Epithelial cell of esophagus (primary cell): ENCODE measurements around the gene LRG1.

Experiments used
- DNase-seq: peaks from one replicate; pipeline ENCODE4 v3.0.0; 2010; ENCODE audit warnings: low read depth
- H3K4me3 ChIP-seq: 2 replicates; pipeline ENCODE4 v1.5.1; 2011; ENCODE audit warnings: mild to moderate bottlenecking, low read length, control low read depth
- CTCF ChIP-seq: IDR thresholded peaks from 2 replicates; pipeline ENCODE4 v1.5.1; 2011; ENCODE audit warnings: low read depth, mild to moderate bottlenecking, low read length, control low read depth, inconsistent platforms; ENCODE audit not compliant: insufficient read depth; ENCODE audit errors: missing control alignments

Gene LRG1

GRCh38 chr19:4525563-4526002 is 14.3 kb downstream of the LRG1 start:
- no peak for DNase-seq
- H3K4me3 ChIP-seq: no peak overlapping the region
- TF ChIP-seq CTCF: no peak

- H3K4me3 ChIP-seq: no peak overlapping the region
- peak; percentile 85 for TF ChIP-seq CTCF
- DNase-seq: peak; percentile 52
Observed at GRCh38 chr19:4524808-4525562, 14.9 kb downstream of the LRG1 start.

- peak; percentile 67 for TF ChIP-seq CTCF
- peak; percentile 36 for DNase-seq
- H3K4me3 ChIP-seq: no peak overlapping the region
Observed at GRCh38 chr19:4523306-4524110, 16.3 kb downstream of the LRG1 start.

GRCh38 chr19:4522291-4523002 is 17.4 kb downstream of the LRG1 start:
- DNase-seq: no peak
- TF ChIP-seq CTCF: no peak
- no peak overlapping the region for H3K4me3 ChIP-seq

GRCh38 chr19:4521888-4522242 is 18.0 kb downstream of the LRG1 start:
- TF ChIP-seq CTCF: no peak
- no peak for DNase-seq
- no peak overlapping the region for H3K4me3 ChIP-seq

- no peak for TF ChIP-seq CTCF
Observed at GRCh38 chr19:4521170-4521887, 18.5 kb downstream of the LRG1 start.

More at GRCh38 chr19:4521170-4521887, 18.5 kb downstream of the LRG1 start:
- H3K4me3 ChIP-seq: no peak overlapping the region
- DNase-seq: no peak
